HG03432 (cell line): Measurements from ENCODE around the gene DNAAF8.

ENCODE experiments used
- ATAC-seq: cut with Tn5 transposase; IDR thresholded peaks from one replicate; pipeline ENCODE4 v1.9.1; 2021; ENCODE audit warnings: mild to moderate bottlenecking, moderate library complexity; ENCODE audit not compliant: unreplicated experiment

DNAAF8 gene

DNA sequence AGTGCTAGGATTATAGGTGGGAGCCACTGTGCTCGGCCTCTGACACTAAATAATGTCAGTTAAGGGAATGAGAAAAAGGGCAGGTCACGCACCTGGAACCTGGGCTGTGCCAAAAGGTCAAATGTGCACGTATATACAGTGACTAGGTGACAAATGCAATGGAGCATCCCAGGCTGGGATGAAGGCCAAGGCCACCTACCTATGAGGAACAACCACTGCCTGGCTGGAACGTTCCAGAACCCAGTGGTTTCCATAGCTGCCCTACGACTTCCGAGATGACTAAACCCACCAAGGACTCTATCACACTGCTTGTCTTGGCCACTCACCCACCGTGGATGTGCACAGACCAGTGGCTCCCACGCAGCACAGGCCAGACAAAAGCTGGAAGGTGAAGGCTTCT is 16.6 kb downstream of the DNAAF8 start:
- ATAC-seq = no peak

DNA sequence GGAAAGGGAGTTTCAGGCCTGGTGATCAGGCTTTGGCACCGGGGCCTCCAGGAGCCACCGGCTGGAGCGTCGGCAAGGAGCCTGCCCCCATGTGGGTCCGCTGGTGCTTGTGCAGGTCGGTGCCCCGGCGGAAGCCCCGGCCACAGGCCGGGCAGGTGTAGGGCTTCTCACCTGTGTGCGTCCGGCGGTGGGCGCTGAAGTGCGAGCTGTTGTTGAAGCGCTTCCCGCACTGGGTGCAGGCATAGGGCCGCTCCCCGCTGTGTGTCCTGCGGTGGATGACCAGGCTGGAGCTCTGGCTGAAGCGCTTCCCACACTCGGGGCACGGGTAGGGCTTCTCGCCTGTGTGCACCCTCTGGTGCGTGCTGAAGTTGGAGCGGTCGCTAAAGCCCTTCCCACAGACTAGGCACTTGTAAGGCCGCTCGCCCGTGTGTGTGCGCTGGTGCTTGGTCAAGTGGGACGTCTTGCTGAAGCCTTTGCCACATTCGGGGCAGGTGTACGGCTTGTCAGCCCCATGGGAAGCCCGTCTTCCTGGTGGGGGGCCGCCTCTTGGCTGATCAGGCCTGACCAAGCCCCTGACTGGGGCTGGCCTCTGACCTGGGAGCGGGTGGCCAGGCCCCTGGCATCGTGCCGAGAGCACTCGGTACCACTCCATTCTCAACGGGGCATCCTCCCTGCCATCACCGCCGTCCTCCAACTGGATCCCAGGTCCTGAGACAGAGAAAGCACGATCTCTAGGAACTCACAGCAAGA is 18.2 kb downstream of the DNAAF8 start:
- no peak for ATAC-seq

DNA sequence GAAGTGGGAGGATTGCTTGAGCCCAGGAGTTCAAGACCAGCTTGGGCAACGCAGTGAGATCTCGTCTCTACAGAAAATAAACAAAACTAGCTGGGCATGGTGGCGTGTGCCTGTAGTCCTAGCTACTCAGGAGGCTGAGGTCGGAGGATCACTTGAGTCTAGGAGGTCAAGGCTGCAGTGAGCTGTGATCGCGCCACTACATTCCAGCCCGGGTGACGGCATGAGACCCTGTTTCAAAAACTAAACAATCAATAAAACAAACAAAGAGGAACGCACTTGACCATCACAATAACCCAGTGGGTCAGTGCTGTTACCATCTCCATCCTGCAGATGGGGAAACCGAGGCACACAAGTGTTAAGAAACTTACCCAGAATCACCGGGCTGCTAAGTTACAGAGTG is 18.9 kb downstream of the DNAAF8 start:
- ATAC-seq = no peak

DNA sequence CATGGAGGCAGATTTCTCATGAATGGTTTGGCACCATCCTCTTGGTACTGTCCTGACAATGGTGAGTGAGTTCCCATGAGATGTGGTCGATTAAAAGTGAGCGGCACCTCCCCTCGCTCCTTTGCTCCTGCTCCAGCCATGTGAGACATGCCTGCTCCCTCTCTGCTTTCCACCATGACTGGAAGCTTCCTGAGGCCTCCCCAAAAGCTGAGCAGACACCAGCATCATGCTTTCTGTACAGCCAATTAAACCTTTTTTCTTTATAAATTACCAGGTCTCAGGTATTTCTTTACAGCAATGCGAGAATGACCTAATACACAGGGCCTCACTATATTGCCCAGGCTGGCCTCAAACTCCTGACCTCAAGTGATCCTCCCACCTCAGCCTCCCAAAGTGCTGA is 20.5 kb downstream of the DNAAF8 start:
- ATAC-seq = no peak

DNA sequence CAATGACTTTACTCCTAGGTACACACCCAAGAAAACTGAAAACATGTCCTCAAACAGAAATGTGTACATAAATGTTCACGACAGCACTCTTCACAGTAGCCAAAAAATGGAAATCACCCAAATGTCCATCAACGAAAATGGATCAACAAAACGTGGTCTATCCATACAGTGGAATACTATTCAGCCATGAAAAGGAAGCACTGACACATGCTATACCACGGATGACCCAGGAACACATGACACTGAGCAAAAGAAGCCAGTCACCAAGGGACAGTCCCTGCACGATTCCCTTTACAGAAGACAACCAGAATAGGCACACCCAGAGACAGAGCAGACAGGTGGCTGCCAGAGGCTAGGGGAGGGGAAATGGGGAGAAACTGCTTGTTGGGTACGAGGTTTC is 21.4 kb downstream of the DNAAF8 start:
- no peak for ATAC-seq

DNA sequence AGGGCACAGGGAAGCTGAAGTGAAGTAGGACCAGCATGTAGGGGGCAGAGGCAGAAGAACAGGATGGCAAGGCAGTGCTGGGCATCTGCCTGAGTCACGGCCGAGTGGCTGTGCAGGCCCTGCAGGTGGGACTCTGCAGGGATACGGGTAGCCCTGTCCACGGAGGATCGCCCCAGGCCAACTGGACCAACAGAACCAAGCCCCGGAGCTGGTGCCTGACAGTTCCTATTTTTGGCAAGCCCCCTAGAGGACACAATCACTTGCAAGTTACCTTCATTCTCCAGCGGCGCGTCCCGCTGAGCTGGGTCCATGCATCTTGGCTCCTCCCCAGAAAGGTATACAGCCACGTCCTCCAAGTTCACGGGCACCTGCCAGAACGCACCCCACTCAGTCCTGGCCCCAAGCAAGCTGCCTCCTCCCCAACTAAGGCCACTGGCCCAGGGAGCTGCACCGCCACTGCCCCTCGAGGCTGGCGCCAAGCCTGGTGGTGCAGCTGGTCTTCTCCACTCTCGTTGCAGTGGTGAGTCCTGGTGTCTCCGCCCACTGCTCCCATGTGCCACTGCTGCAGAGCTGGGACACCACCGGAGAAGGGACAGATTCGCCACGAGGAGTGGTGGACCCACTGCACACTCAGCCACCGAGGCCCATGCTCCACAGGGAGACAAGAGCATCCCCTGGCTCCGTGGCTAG is 26.0 kb downstream of the DNAAF8 start:
- ATAC-seq = no peak

DNA sequence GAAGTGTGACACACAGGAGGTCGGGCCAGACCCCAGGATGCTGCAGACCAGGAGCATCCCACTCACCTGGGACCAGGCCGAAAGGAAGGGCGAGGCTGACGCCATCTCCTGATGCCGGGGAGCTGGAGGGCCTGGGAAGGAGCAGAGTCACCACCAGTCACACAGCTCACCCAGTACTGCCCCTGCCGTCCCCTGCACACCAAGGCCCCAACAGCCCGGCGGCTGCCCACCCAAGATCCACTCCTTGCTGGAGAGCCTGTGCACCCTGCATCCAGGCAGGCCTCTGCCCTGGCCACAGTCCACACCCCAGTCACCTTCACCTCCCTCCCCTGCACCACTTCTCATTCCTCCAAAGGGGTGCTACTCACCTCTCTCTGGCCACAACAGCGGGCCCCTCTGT is 27.9 kb downstream of the DNAAF8 start:
- ATAC-seq = no peak

DNA sequence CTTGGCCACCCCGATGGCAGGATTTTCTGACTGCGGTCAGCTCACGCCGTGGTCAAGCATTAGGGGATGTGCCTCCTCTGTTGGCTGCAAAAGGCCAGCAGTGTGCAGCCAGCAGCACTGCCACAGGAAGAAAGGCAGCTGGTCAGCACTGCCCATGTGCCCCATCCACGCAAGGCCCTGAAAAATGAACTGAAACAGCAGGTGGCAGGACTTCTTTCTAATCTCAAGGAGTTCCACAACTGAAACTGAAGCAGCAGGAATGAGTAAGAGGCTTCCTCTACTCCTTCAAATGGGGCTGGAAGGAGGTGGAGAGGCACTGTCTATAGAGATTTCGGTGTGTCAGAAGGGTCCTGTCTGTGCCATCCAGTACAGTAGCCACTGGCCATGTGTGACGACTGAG is 29.5 kb downstream of the DNAAF8 start:
- no peak for ATAC-seq

DNA sequence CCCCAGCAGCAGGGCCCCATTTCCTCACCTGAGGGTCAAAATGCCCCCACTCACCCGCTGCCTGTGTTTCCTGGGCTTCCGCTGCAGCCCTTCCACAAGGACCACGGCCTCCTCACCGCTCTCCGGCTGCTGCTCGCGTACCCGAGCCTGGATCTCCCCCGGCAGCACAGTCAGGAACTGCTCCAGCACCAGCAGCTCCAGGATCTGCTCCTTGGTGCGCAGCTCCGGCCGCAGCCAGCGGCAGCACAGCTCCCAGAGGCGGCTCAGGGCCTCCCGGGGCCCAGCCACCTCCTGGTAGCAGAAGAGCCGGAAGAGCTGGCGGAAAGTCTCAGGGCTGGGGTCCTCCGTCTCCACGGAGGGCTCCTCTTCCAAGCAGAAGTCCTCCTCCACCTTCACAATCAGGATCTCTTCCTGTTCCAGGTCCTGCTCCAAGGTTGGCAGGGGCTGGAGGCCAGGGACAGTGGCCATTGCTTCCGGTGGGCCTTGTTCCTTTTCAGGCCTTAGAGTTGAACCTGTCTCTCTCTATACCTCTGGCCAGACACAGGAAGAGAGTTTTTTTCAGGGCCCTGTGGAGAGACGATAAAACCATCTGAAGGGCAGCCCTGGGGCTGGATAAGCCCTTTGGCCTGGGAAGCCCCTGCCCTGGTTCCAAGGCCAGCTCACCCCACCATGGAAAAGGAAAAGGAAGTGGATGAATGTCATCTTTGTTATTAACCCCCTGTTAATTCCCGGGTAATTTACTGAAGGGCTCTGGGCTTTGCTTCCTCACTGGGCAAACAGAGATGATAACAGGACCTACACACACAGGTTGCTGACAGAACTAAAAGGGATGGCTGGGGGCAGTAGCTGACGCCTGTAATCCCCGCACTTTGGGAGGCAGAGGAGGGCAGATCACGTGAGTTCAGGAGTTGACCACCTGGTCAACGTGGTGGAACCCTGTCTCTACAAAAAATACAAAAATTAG is 31.5 kb downstream of the DNAAF8 start:
- ATAC-seq = no peak

DNA sequence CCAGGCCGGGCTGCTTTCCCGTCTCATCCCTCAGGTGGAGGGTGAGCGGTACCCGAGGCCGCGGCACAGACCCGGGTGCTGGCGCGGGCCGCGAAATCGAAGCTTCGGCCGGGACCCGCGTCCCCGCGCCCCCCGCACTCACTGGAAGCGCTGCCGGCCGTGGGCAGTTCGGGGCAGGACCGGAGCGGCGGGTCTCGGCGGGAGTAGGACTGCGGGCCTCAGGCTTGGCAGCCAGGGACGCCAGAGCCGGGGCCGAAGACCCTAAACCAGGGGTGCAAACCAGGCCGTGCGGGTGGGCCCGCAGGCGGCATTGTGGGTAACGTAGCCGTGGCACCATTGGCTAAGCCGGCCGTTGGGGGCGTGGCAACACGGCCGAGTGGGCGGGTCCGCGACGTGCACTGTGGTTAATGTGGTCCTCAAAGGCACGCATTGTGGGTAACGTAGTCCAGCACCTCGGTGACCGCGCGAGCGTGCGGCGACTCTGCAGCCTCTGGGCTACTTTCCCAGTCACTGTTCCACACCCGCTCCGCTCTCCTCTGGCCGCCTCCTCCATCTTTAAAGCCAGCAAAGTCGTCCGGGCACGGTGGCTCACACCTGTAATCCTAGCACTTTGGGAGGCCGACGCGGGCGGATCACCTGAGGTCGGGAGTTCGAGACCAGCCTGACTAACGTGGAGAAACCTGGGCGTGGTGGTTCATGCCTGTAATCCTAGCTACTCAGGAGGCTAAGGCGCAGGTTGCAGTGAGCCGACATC is 32.7 kb downstream of the DNAAF8 start, which contains the start of gene ZNF500:
ZNF500 (minus strand) TSS at position 288 of the 754 bp plus-strand sequence. CDS start 1,184 bp downstream, outside the sequence.
- peak; percentile 90 for ATAC-seq

DNA sequence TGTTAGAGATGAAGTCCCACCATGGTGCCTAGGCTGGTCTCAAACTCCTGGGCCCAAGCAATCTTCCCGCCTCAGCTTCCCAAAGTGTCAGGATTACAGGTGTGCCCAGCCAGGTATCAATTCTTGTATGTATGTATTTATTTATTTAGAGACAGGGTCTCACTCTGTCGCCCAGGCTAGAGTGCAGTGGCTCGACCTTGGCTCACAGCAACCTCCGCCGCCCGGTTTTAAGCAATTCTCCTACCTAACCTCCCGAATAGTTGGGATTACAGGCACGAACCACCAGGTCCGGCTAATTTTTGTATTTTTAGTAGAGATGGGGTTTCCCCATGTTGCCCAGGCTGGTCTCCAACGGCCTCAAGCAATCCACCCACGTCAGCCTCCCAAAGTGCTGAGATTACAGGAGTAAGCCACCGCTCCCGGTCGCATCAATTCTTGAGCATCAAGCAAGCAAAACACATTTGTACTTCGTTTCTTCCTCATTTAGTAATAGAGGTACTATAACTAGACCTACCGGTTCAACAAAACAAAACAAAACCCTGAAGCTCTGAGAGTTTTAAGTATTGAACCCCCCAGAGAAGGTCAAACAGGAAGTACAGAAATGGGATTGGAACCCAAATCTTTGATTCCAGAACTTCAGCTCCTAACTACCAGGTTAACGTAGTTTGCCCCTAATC is 33.7 kb downstream of the DNAAF8 start:
- ATAC-seq = no peak

DNA sequence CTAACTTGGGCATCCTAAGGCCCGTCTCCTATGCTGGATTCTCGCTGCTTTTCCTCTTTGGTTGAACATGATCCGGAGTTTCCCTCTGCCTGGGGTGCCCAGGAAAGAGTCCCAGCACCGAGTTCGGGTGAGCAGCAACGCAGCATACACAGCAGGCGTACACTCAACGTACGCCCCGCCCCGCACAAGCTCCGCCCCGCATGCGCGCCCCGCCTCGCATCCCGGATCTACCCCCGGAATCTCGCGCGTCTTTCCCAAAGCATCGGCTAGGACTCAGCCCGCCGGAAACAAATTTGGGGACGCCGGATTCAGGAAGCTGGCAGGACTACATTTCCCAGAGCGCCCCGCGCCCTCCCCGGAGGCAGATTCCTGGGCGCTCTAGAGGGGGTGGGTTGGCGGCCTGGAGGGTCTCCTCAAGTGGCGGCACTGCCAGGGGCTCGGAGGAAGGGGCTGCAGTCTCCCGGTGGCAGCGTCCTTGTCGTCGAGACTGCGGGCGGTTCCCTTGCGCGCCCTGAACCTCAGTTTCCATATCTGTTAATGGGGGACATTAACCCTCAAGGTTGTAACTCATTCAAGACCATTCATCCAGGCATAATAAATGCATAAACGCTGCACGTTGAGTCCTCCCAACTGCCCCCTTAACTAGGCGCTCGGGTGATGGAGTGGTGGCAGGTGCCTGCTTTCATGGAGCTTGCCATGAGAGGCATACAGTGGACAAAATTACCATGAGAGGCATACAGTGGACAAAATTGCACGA is 34.4 kb downstream of the DNAAF8 start:
- peak; percentile 74 for ATAC-seq

DNA sequence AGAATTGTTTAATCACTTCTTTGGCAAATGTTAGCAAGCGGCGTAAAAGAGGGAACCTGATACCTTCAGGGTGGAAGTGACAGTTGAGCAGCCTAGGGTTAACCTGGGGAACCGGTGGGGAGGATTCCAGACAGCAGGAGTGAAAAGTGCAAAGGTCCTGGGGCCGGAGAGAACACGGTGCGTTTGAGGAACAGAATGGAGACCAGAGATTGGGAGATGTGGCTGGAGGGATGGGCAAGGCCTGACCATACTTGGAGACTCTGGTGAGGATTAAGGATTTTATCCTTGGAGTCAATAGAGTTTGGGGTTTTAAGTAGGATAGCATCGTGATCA is 34.9 kb downstream of the DNAAF8 start:
- ATAC-seq = no peak

DNA sequence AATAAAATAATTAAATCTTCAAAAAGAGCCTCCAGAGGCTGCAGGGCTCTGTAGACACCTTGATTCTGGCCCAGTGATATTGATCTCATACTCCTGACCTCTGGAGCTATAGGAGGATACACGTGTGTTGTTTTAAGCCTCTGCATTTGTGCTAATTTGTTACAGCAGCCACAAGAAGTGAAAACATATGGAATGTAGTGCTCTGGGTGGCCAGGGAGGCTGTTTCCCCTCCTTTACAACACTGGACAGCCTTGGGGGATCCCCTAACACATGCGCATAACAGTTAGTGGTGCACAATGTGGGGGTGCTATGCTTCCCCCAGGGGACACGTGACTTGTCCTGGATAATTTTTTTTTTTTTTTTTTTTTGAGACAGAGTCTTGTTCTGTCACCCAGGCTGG is 37.3 kb downstream of the DNAAF8 start:
- ATAC-seq = no peak

DNA sequence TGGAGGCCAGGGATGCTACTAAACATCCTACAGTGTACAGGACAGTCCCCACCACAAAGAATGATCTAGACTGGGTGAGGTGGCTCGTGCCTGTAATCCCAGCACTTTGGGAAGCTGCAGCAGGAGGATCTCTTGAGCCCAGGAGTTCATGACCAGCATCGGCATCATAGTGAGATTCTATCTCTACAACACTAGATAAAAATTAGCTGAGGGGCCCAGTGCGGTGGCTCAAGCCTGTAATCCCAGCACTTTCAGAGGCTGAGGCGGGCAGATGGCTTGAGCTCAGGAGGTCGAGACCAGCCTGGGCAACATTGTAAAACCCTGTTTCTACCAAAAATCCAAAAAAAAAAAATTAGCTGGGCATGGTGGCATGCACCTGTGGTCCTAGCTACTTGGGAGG is 38.0 kb downstream of the DNAAF8 start:
- no peak for ATAC-seq

DNA sequence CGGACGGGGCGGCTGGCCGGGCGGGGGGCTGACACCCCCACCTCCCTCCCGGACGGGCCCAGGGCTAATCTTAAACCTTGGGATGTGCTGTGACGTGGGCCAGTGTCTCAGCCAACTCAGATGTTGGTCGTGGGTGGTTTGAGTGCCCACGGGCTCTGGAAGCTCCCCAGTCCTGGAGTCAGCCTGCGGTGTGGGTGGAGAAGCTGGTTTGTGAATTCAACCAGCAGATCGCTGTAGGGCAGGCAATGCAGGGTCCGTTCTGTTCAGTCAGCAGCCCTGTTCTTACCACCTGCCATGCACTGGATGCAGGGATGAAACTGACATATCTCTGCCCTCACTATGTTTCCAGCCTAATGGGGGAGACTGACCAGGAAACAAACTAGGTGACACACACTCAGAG is 40.7 kb downstream of the DNAAF8 start:
- no peak for ATAC-seq

DNA sequence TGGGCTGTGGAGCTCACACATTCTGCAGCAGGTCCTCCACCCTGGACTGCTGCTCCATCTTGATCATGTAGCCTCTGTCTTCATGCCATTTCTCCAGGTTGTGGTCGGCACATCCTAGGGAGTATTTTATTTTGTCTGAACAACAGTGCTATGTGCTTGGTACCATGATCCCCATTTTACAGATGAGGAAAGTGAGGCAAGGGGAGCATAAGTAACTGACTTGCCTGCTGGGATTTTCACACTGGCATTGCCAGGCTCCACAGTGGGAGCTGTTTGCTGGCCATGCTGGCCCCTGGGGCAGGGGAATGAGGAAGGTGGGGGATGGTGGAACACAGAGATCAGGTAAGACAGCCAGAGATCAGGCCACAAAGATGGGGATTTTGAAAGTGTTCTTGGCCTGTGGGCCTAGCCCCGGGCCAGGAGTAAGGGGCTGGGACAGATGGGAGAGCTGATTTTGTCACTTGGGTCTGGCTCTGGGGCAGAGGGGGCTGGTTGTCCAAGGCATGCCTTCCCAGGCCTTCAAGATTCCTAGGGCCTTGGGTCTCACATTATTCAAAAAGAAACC is 41.9 kb downstream of the DNAAF8 start:
- ATAC-seq = no peak

DNA sequence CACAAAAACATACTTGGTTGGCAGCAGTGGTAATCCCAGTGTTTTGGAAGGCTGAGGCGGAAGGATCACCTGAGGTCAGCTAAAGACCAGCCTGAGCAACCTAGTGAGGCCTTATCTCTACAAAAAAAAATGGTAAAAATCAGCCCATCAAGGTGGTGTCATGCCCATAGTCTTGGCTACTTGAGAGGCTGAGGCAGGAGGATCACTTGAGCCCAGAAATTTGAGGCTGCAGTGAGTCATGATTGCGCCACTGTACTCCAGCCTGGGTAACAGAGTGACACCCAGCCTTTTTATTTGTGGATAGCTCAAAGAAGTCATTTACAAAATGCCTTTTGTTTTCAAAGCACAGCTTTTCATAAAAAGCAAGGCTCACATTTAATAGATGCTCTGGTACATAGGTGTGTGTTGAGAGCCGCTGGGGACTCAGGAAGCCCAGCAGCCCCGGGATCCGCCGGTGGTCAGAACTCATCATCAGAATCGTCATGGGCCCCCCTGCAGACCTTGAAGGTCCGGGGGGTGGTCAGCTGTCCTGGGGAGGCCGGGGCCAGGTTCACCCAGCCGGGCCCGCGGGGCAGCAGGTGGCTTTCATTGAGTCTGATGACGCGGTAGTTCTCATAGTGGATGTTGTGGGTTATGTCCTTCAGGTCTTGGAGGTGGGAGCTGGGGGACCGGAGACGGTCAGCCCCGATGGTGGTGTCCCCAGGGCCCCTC is 43.2 kb downstream of the DNAAF8 start:
- no peak for ATAC-seq

DNA sequence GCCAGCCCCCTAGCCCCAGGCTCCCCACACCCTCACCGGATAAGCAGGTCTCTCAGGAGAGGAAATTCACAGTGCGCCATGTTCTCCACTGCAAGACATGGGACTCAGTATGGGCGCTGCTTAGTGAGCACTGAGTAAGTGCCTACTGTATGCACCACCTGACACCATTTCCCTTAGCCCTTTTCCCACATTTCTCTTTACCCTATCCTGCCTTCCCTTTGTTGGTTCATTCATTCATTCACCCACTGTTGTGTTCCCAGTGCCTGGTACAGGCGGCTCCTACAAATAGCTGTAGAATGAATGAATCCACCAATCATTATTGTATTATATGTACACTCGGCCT is 43.7 kb downstream of the DNAAF8 start:
- no peak for ATAC-seq
